ENCODE data around the gene ARHGAP28.

Gene ARHGAP28

GRCh38 chr18:6764382-6764781 lies 34.9 kb downstream of the ARHGAP28 start:
- Histone ChIP-seq H3K4me1 (ENCODE audit: control insufficient read depth, insufficient read depth, low read length) (peaks cover 8% of the 10 kb centered on the region), H3K27me3 (ENCODE audit: control insufficient read depth, insufficient read depth, low read length, poor library complexity, severe bottlenecking) (no peaks in the 10 kb centered on the region), H3K36me3 (ENCODE audit: control insufficient read depth, insufficient read depth, low read length) (no peaks in the 10 kb centered on the region), H3K9me3 (ENCODE audit: control insufficient read depth, low read length) (no peaks in the 10 kb centered on the region), H3K4me3 (ENCODE audit: insufficient read depth, low read depth, low read length) (no peak overlapping the region), H3K27ac (ENCODE audit: insufficient read depth, low read depth, low read length, poor library complexity, severe bottlenecking) (no peak overlapping the region)
- 85 to 87% methylated on average over 3 of the region's 3 CpGs for WGBS, 2 experiments

GRCh38 chr18:6773777-6774176 lies 44.3 kb downstream of the ARHGAP28 start:
- Histone ChIP-seq H3K4me3 (ENCODE audit: insufficient read depth, low read depth, low read length) (no peak overlapping the region), H3K27ac (ENCODE audit: insufficient read depth, low read depth, low read length, poor library complexity, severe bottlenecking) (no peak overlapping the region), H3K9me3 (ENCODE audit: control insufficient read depth, low read length) (no peaks in the 10 kb centered on the region), H3K4me1 (ENCODE audit: control insufficient read depth, insufficient read depth, low read length) (peaks cover 8% of the 10 kb centered on the region), H3K27me3 (ENCODE audit: control insufficient read depth, insufficient read depth, low read length, poor library complexity, severe bottlenecking) (no peaks in the 10 kb centered on the region), H3K36me3 (ENCODE audit: control insufficient read depth, insufficient read depth, low read length) (no peaks in the 10 kb centered on the region)
- 92 to 97% methylated on average over 2 of the region's 2 CpGs for WGBS, 2 experiments

GRCh38 chr18:6775237-6775636 lies 45.7 kb downstream of the ARHGAP28 start:
- H3K4me1 ChIP-seq (ENCODE audit: control insufficient read depth, insufficient read depth, low read length): peaks cover 8% of the 10 kb centered on the region
- H3K36me3 ChIP-seq (ENCODE audit: control insufficient read depth, insufficient read depth, low read length): no peaks in the 10 kb centered on the region
- no peaks in the 10 kb centered on the region for H3K27me3 ChIP-seq (ENCODE audit: control insufficient read depth, insufficient read depth, low read length, poor library complexity, severe bottlenecking)
- H3K27ac ChIP-seq (ENCODE audit: insufficient read depth, low read depth, low read length, poor library complexity, severe bottlenecking): no peak overlapping the region
- WGBS, 2 experiments: 93 to 94% methylated on average over 7 of the region's 7 CpGs
- no peaks in the 10 kb centered on the region for H3K9me3 ChIP-seq (ENCODE audit: control insufficient read depth, low read length)
- H3K4me3 ChIP-seq (ENCODE audit: insufficient read depth, low read depth, low read length): no peak overlapping the region

GRCh38 chr18:6775702-6776101 lies 46.2 kb downstream of the ARHGAP28 start:
- H3K27ac ChIP-seq (ENCODE audit: insufficient read depth, low read depth, low read length, poor library complexity, severe bottlenecking): no peak overlapping the region

GRCh38 chr18:6776188-6776587 lies 46.7 kb downstream of the ARHGAP28 start:
- WGBS, 2 experiments: 79 to 82% methylated on average over 7 of the region's 7 CpGs
- Histone ChIP-seq H3K9me3 (ENCODE audit: control insufficient read depth, low read length) (no peaks in the 10 kb centered on the region), H3K27me3 (ENCODE audit: control insufficient read depth, insufficient read depth, low read length, poor library complexity, severe bottlenecking) (no peaks in the 10 kb centered on the region), H3K4me1 (ENCODE audit: control insufficient read depth, insufficient read depth, low read length) (peaks cover 8% of the 10 kb centered on the region), H3K36me3 (ENCODE audit: control insufficient read depth, insufficient read depth, low read length) (no peaks in the 10 kb centered on the region), H3K27ac (ENCODE audit: insufficient read depth, low read depth, low read length, poor library complexity, severe bottlenecking) (no peak overlapping the region), H3K4me3 (ENCODE audit: insufficient read depth, low read depth, low read length) (no peak overlapping the region)

More at GRCh38 chr18:6775702-6776101, 46.2 kb downstream of the ARHGAP28 start:
- Histone ChIP-seq H3K4me3 (ENCODE audit: insufficient read depth, low read depth, low read length) (no peak overlapping the region), H3K4me1 (ENCODE audit: control insufficient read depth, insufficient read depth, low read length) (peaks cover 8% of the 10 kb centered on the region), H3K27me3 (ENCODE audit: control insufficient read depth, insufficient read depth, low read length, poor library complexity, severe bottlenecking) (no peaks in the 10 kb centered on the region), H3K9me3 (ENCODE audit: control insufficient read depth, low read length) (no peaks in the 10 kb centered on the region), H3K36me3 (ENCODE audit: control insufficient read depth, insufficient read depth, low read length) (no peaks in the 10 kb centered on the region)
- WGBS, 2 experiments: 85 to 93% methylated on average over 2 of the region's 2 CpGs

GRCh38 chr18:6777509-6777908 lies 48.0 kb downstream of the ARHGAP28 start:
- Histone ChIP-seq H3K4me1 (ENCODE audit: control insufficient read depth, insufficient read depth, low read length) (peaks cover 17% of the 10 kb centered on the region), H3K4me3 (ENCODE audit: insufficient read depth, low read depth, low read length) (no peak overlapping the region), H3K27ac (ENCODE audit: insufficient read depth, low read depth, low read length, poor library complexity, severe bottlenecking) (no peak overlapping the region), H3K36me3 (ENCODE audit: control insufficient read depth, insufficient read depth, low read length) (no peaks in the 10 kb centered on the region), H3K27me3 (ENCODE audit: control insufficient read depth, insufficient read depth, low read length, poor library complexity, severe bottlenecking) (no peaks in the 10 kb centered on the region), H3K9me3 (ENCODE audit: control insufficient read depth, low read length) (no peaks in the 10 kb centered on the region)
- WGBS, 2 experiments: 96 to 98% methylated on average over 3 of the region's 3 CpGs

- Histone ChIP-seq H3K27ac (ENCODE audit: insufficient read depth, low read depth, low read length, poor library complexity, severe bottlenecking) (no peak overlapping the region), H3K4me3 (ENCODE audit: insufficient read depth, low read depth, low read length) (no peak overlapping the region), H3K9me3 (ENCODE audit: control insufficient read depth, low read length) (no peaks in the 10 kb centered on the region), H3K4me1 (ENCODE audit: control insufficient read depth, insufficient read depth, low read length) (peaks cover 17% of the 10 kb centered on the region), H3K27me3 (ENCODE audit: control insufficient read depth, insufficient read depth, low read length, poor library complexity, severe bottlenecking) (no peaks in the 10 kb centered on the region), H3K36me3 (ENCODE audit: control insufficient read depth, insufficient read depth, low read length) (no peaks in the 10 kb centered on the region)
- 90 to 91% methylated on average over 5 of the region's 5 CpGs for WGBS, 2 experiments
Measured at GRCh38 chr18:6778459-6779247, 49.1 kb downstream of the ARHGAP28 start.

GRCh38 chr18:6781142-6781714 lies 51.7 kb downstream of the ARHGAP28 start:
- peaks cover 21% of the 10 kb centered on the region for H3K4me1 ChIP-seq (ENCODE audit: control insufficient read depth, insufficient read depth, low read length)
- no peak overlapping the region for H3K27ac ChIP-seq (ENCODE audit: insufficient read depth, low read depth, low read length, poor library complexity, severe bottlenecking)
- H3K4me3 ChIP-seq (ENCODE audit: insufficient read depth, low read depth, low read length): no peak overlapping the region
- no peaks in the 10 kb centered on the region for H3K36me3 ChIP-seq (ENCODE audit: control insufficient read depth, insufficient read depth, low read length)
- H3K9me3 ChIP-seq (ENCODE audit: control insufficient read depth, low read length): no peaks in the 10 kb centered on the region
- 29 to 41% methylated on average over 7 of the region's 7 CpGs for WGBS, 2 experiments
- H3K27me3 ChIP-seq (ENCODE audit: control insufficient read depth, insufficient read depth, low read length, poor library complexity, severe bottlenecking): no peaks in the 10 kb centered on the region

- H3K4me1 ChIP-seq (ENCODE audit: control insufficient read depth, insufficient read depth, low read length): peaks cover 21% of the 10 kb centered on the region
- no peaks in the 10 kb centered on the region for H3K27me3 ChIP-seq (ENCODE audit: control insufficient read depth, insufficient read depth, low read length, poor library complexity, severe bottlenecking)
- H3K27ac ChIP-seq (ENCODE audit: insufficient read depth, low read depth, low read length, poor library complexity, severe bottlenecking): no peak overlapping the region
- no peaks in the 10 kb centered on the region for H3K9me3 ChIP-seq (ENCODE audit: control insufficient read depth, low read length)
- H3K4me3 ChIP-seq (ENCODE audit: insufficient read depth, low read depth, low read length): no peak overlapping the region
- H3K36me3 ChIP-seq (ENCODE audit: control insufficient read depth, insufficient read depth, low read length): no peaks in the 10 kb centered on the region
Measured at GRCh38 chr18:6781796-6782195, 52.3 kb downstream of the ARHGAP28 start.

GRCh38 chr18:6782861-6783260 lies 53.3 kb downstream of the ARHGAP28 start:
- peaks cover 21% of the 10 kb centered on the region for H3K4me1 ChIP-seq (ENCODE audit: control insufficient read depth, insufficient read depth, low read length)
- no peaks in the 10 kb centered on the region for H3K36me3 ChIP-seq (ENCODE audit: control insufficient read depth, insufficient read depth, low read length)
- no peak overlapping the region for H3K27ac ChIP-seq (ENCODE audit: insufficient read depth, low read depth, low read length, poor library complexity, severe bottlenecking)
- WGBS, 2 experiments: 88 to 100% methylated on average over 1 of the region's 1 CpG
- no peaks in the 10 kb centered on the region for H3K27me3 ChIP-seq (ENCODE audit: control insufficient read depth, insufficient read depth, low read length, poor library complexity, severe bottlenecking)
- no peaks in the 10 kb centered on the region for H3K9me3 ChIP-seq (ENCODE audit: control insufficient read depth, low read length)
- no peak overlapping the region for H3K4me3 ChIP-seq (ENCODE audit: insufficient read depth, low read depth, low read length)
